Esophagus muscularis mucosa (tissue), 4 donors: Measurements from ENCODE around the gene LILRA2.

ENCODE experiments used
- CTCF ChIP-seq, 3 experiments: fragments of 200-600 bp in 2 of 3; fragments of 450-650 bp in 1 of 3; sonication (generic) in 2 of 3; IDR thresholded peaks; one replicate each; pipeline ENCODE4 v1.5.1; 2017 to 2019; ENCODE audit warnings: antibody characterized with exemption in 3 of 3, mild to moderate bottlenecking in 2 of 3, moderate library complexity in 1 of 3
- EP300 ChIP-seq: sonication (generic); formaldehyde crosslinking; IDR thresholded peaks from one replicate; pipeline ENCODE4 v1.6.1; 2017; ENCODE audit warnings: antibody characterized with exemption
- POLR2AphosphoS5 ChIP-seq, 2 donors: sonication (generic); formaldehyde crosslinking; IDR thresholded peaks; one replicate each; pipeline ENCODE4 v1.6.1; 2017; ENCODE audit warnings: antibody characterized with exemption in 2 of 2

- no peak for TF ChIP-seq CTCF (IDR thresholded peaks at IDR 0.05)
- no peak for TF ChIP-seq POLR2AphosphoS5 (IDR thresholded peaks at IDR 0.05)
- no peak for TF ChIP-seq EP300
These were observed 19.6 kb upstream of the LILRA2 start for GRCh38 chr19:54554006-54554405.
